Body of pancreas (tissue), 4 donors: ENCODE data around the gene PLEKHA7. TPM values are rescaled to one million over a fixed set of nuclear protein-coding genes. Genes with fewer than 3 reads are reported as not detected.
A peak's percentile ranks its signal among the peaks of the same experiment; 100 is the strongest.

Experiments
- ATAC-seq: fragments of 150-250 bp; one replicate; pipeline ENCODE4 v1.9.1; 2016
- DNase-seq, 4 donors: peaks; one replicate each; pipeline ENCODE4 v3.0.0-alpha.2; 2019
- H3K27ac ChIP-seq, 4 donors: fragments of 200-600 bp; sonication (generic); 1 replicate in 3 of 4; 2 replicates in 1 of 4; pipeline versions ENCODE4 v1.5.1 to v1.6.1; 2016 to 2019; ENCODE audit warnings: mild to moderate bottlenecking in 1 of 4, mixed read lengths in 1 of 4, moderate library complexity in 1 of 4
- H3K27me3 ChIP-seq, 2 donors: fragments of 200-600 bp; sonication (generic); one replicate each; pipeline ENCODE4 v1.6.0; 2016; ENCODE audit warnings: mild to moderate bottlenecking in 1 of 2
- H3K36me3 ChIP-seq, 2 donors: fragments of 200-600 bp; sonication (generic); replicated peaks in 1 of 2; 2 replicates each; pipeline ENCODE4 v1.5.1; 2016; ENCODE audit warnings: low read depth in 2 of 2; ENCODE audit not compliant: insufficient read depth in 1 of 2
- H3K4me1 ChIP-seq: fragments of 200-600 bp; sonication (generic); one replicate; pipeline ENCODE4 v1.6.0; 2016
- H3K4me3 ChIP-seq, 2 donors: fragments of 200-600 bp; sonication (generic); 1 replicate in 1 of 2; 2 replicates in 1 of 2; pipeline ENCODE4 v1.5.1; 2016 to 2019
- H3K9me3 ChIP-seq, 3 donors: fragments of 200-600 bp; sonication (generic); 1 replicate in 2 of 3; 2 replicates in 1 of 3; pipeline ENCODE4 v1.5.1; 2016
- CTCF ChIP-seq, 7 experiments: fragments of 450-650 bp in 4 of 7; fragments of 200-600 bp in 3 of 7; sonication (generic) in 3 of 7; IDR thresholded peaks; one replicate each; pipeline ENCODE4 v1.5.1; 2016 to 2019; ENCODE audit warnings: antibody characterized with exemption in 7 of 7
- POLR2A ChIP-seq, 3 donors: fragments of 450-650 bp; IDR thresholded peaks; one replicate each; pipeline ENCODE4 v1.6.1; 2016; ENCODE audit warnings: antibody characterized with exemption in 3 of 3, mild to moderate bottlenecking in 2 of 3
- WGBS, 2 donors: methylation state at CpG; one replicate each; pipeline ENCODE4 v1.1.5; 2017; 5-methylcytosine and 5-hydroxymethylcytosine counted together
- intact Hi-C: fragments of 100-400 bp; cut with DNase I; formaldehyde crosslinking; loops from one replicate; pipeline ENCODE4 v1.15.1; 2023
- total RNA-seq, 2 donors: library from RNA; depleted of rRNA; stranded (reverse); fragments of >200 nt; gene quantifications; one replicate each; pipeline ENCODE4 v1.1.0, GENCODE V29; 2016

PLEKHA7 gene
- total RNA-seq, 2 donors from 2014 or later: 30.4 to 34.6 TPM

GRCh38 chr11:16844268-16844771 lies 169.9 kb downstream of the PLEKHA7 start:
- no peaks in the 10 kb centered on the region for H3K4me1 ChIP-seq
- H3K4me3 ChIP-seq: no peak overlapping the region
- no peak overlapping the region for H3K27ac ChIP-seq
- H3K27me3 ChIP-seq: no peaks in the 10 kb centered on the region
- 70 to 93% methylated on average over 1 of the region's 1 CpG for WGBS, 2 donors
- TF ChIP-seq CTCF (IDR thresholded peaks at IDR 0.05) (no peak), POLR2A (IDR thresholded peaks at IDR 0.05) (no peak)
- no peaks in the 10 kb centered on the region for H3K9me3 ChIP-seq
- ATAC-seq: no peak
- H3K36me3 ChIP-seq: peaks cover 6 to 9% of the 10 kb centered on the region in 2 donors
- DNase-seq: no peak
- intact Hi-C loops: no loop called here

GRCh38 chr11:16843294-16843693 lies 170.9 kb downstream of the PLEKHA7 start:
- Histone ChIP-seq H3K9me3 (no peaks in the 10 kb centered on the region), H3K27me3 (no peaks in the 10 kb centered on the region), H3K4me1 (no peaks in the 10 kb centered on the region), H3K27ac (no peak overlapping the region), H3K4me3 (no peak overlapping the region), H3K36me3 (peaks cover 6% of the 10 kb centered on the region in 2 donors)
- intact Hi-C loops: no loop called here
- TF ChIP-seq CTCF (IDR thresholded peaks at IDR 0.05): no peak
- no peak for TF ChIP-seq POLR2A (IDR thresholded peaks at IDR 0.05)
- ATAC-seq (no peak), DNase-seq (peak in 3 of 4 donors; percentile 8 to 43 (median 26))

GRCh38 chr11:16841984-16842383 lies 172.2 kb downstream of the PLEKHA7 start:
- Histone ChIP-seq H3K27me3 (no peaks in the 10 kb centered on the region), H3K9me3 (no peaks in the 10 kb centered on the region), H3K4me3 (no peak overlapping the region), H3K27ac (no peak overlapping the region), H3K4me1 (no peaks in the 10 kb centered on the region), H3K36me3 (peaks cover 6% of the 10 kb centered on the region in 2 donors)
- ATAC-seq (no peak), DNase-seq (no peak)
- TF ChIP-seq POLR2A (IDR thresholded peaks at IDR 0.05): no peak
- no peak for TF ChIP-seq CTCF (IDR thresholded peaks at IDR 0.05)
- WGBS, 2 donors: 90 to 100% methylated on average over 1 to 4 of the region's 4 CpGs
- intact Hi-C loops: no loop called here

- WGBS, 2 donors: 90 to 94% methylated on average over 9 of the region's 9 CpGs
- Histone ChIP-seq H3K27ac (no peak overlapping the region), H3K27me3 (no peaks in the 10 kb centered on the region), H3K9me3 (no peaks in the 10 kb centered on the region), H3K4me1 (no peaks in the 10 kb centered on the region), H3K4me3 (no peak overlapping the region), H3K36me3 (peaks cover 6% of the 10 kb centered on the region in 2 donors)
- DNase-seq (no peak), ATAC-seq (no peak)
- TF ChIP-seq CTCF (IDR thresholded peaks at IDR 0.05) (no peak), POLR2A (IDR thresholded peaks at IDR 0.05) (no peak)
- intact Hi-C loops: no loop called here
Measured at GRCh38 chr11:16841481-16841880, 172.7 kb downstream of the PLEKHA7 start.

GRCh38 chr11:16840951-16841350 lies 173.3 kb downstream of the PLEKHA7 start:
- Histone ChIP-seq H3K4me1 (no peaks in the 10 kb centered on the region), H3K9me3 (no peaks in the 10 kb centered on the region), H3K27me3 (no peaks in the 10 kb centered on the region), H3K36me3 (peaks cover 6% of the 10 kb centered on the region in 2 donors), H3K4me3 (no peak overlapping the region), H3K27ac (no peak overlapping the region)
- 94% methylated on average over 2 of the region's 2 CpGs for WGBS, 2 donors
- DNase-seq (no peak), ATAC-seq (no peak)
- no peak for TF ChIP-seq CTCF (IDR thresholded peaks at IDR 0.05)
- no peak for TF ChIP-seq POLR2A (IDR thresholded peaks at IDR 0.05)
- intact Hi-C loops: no loop called here
